ENCODE measurements around the gene YJU2. TPM values are rescaled to one million over a fixed set of nuclear protein-coding genes. Genes with fewer than 3 reads are reported as not detected.

Gene YJU2
- total RNA-seq, 1 donor from 2014 or later = 19.9 TPM

DNA sequence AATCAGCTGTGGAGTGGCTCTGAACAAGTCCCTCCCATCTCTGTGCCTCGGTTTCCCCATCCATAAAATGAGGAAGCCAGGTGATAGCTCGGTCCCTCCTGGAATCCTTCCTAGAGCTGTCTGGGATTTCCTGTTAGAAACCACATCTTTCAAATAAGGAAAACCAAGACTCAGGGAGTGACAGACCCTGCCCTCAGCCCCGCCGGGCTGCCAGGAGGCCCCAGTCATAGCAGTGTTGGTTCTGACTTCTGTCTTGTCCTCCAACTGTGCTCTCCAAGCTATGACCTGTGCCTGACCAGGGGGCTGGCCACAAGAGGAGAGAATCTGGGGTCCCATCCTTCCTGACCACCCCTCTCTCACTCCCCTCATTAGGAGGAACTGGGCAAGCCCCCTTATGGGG, 31.1 kb downstream of the YJU2 start:
- intact Hi-C loops (cut with DNase I) = loop anchor here (10.0 kb wide), 1 partner anchor 117 kb away; no protein-coding TSS in a partner anchor
- no peak for DNase-seq (ENCODE audit: extremely low spot score in 2 of 2)
- Histone ChIP-seq H3K36me3 (no peaks in the 10 kb centered on the region), H3K27me3 (peaks cover 12% of the 10 kb centered on the region), H3K9me3 (no peaks in the 10 kb centered on the region), H3K4me3 (no peak overlapping the region), H3K4me1 (peaks cover 19% of the 10 kb centered on the region), H3K27ac (no peak overlapping the region)
- TF ChIP-seq POLR2AphosphoS5 (IDR thresholded peaks at IDR 0.05; ENCODE audit: insufficient read depth in 1 of 2, low read depth in 1 of 2) (no peak), POLR2A (IDR thresholded peaks at IDR 0.05) (no peak)
- TF ChIP-seq, protein P1, sequence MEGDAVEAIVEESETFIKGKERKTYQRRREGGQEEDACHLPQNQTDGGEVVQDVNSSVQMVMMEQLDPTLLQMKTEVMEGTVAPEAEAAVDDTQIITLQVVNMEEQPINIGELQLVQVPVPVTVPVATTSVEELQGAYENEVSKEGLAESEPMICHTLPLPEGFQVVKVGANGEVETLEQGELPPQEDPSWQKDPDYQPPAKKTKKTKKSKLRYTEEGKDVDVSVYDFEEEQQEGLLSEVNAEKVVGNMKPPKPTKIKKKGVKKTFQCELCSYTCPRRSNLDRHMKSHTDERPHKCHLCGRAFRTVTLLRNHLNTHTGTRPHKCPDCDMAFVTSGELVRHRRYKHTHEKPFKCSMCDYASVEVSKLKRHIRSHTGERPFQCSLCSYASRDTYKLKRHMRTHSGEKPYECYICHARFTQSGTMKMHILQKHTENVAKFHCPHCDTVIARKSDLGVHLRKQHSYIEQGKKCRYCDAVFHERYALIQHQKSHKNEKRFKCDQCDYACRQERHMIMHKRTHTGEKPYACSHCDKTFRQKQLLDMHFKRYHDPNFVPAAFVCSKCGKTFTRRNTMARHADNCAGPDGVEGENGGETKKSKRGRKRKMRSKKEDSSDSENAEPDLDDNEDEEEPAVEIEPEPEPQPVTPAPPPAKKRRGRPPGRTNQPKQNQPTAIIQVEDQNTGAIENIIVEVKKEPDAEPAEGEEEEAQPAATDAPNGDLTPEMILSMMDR (IDR thresholded peaks at IDR 0.05) = no peak

DNA sequence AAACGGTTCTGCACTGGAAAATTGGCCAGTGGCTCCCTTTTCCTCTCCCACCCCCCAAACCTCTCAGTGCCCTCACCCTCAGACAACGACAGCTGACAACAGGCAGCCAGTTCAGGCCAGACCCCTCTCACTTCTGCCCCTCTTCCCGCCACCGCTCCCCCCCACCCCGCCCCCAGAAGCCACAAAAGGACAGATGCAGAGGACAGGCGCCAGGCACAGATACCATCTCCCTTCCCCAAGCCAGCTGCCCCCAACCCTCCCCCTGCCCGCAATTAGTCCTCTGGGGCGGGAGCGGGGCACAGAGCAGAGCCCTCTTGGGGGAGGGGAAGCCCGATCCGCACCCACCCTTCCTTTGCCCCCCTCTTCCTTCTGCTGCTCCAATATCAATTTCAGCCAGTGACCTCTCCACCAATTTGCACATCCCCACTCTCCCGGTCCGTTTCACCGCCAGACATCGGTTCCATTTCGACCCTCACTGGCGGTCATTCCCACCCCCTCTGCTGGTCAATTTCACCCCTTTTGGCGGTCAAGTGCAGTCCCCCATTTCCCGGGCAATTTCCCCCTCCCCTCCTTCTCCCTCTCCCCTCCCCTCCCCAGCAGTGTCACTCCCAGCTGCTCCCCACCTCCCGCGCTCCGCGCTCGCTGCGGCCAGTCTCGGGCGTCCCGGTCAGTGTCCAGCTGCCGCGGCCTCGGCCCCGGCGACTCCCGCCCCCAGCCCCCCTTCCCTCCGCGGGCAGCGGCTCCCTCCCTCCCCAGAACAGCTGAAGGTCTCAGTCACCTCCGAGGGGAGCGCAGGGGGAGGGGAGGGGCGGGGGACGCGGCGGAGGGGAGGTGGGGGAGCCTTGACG, 31.8 kb downstream of the YJU2 start, which contains the start of gene SHD:
Gene SHD (plus strand): TSS at position 848 of the 848 bp plus-strand sequence. CDS start 798 bp downstream, outside the sequence.
- no peak for DNase-seq (ENCODE audit: extremely low spot score in 2 of 2)
- Histone ChIP-seq H3K36me3 (no peaks in the 10 kb centered on the region), H3K4me3 (peak within 1 kb of the TSS; percentile 18 to 22), H3K4me1 (peaks cover 19% of the 10 kb centered on the region), H3K27me3 (peaks cover 12% of the 10 kb centered on the region), H3K9me3 (no peaks in the 10 kb centered on the region), H3K27ac (no peak within 1 kb of the TSS)
- intact Hi-C loops (cut with DNase I) = loop anchor here (10.0 kb wide), 1 partner anchor 116 kb away; no protein-coding TSS in a partner anchor
- TF ChIP-seq POLR2A (IDR thresholded peaks at IDR 0.05) = no peak
- no peak for TF ChIP-seq POLR2AphosphoS5 (IDR thresholded peaks at IDR 0.05; ENCODE audit: insufficient read depth in 1 of 2, low read depth in 1 of 2)
- TF ChIP-seq, protein P1 (IDR thresholded peaks at IDR 0.05) = no peak

DNA sequence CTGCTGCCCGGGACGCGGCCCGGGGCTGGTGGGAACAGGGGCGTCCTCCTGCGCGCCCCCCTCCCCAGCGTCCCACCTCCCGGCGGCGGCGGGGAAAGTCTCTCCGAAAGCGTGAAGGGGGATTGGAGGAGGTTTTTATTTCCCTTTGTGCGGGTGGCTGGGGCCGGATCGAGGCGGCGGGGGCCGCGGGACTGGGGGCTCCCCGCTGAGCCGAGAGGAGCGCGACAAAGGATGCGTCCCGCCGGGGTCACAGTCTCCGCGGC, 32.3 kb downstream of the YJU2 start:
- no peak for DNase-seq (ENCODE audit: extremely low spot score in 2 of 2)
- intact Hi-C loops (cut with DNase I) = loop anchor here (10.0 kb wide), 1 partner anchor 116 kb away; no protein-coding TSS in a partner anchor
- Histone ChIP-seq H3K27me3 (peaks cover 12% of the 10 kb centered on the region), H3K36me3 (no peaks in the 10 kb centered on the region), H3K9me3 (no peaks in the 10 kb centered on the region), H3K4me3 (peak overlapping the region; percentile 18 to 22), H3K27ac (no peak overlapping the region), H3K4me1 (peaks cover 19% of the 10 kb centered on the region)
- TF ChIP-seq POLR2A (IDR thresholded peaks at IDR 0.05) (no peak), POLR2AphosphoS5 (IDR thresholded peaks at IDR 0.05; ENCODE audit: insufficient read depth in 1 of 2, low read depth in 1 of 2) (no peak)
- TF ChIP-seq, protein P1 (IDR thresholded peaks at IDR 0.05) = no peak

DNA sequence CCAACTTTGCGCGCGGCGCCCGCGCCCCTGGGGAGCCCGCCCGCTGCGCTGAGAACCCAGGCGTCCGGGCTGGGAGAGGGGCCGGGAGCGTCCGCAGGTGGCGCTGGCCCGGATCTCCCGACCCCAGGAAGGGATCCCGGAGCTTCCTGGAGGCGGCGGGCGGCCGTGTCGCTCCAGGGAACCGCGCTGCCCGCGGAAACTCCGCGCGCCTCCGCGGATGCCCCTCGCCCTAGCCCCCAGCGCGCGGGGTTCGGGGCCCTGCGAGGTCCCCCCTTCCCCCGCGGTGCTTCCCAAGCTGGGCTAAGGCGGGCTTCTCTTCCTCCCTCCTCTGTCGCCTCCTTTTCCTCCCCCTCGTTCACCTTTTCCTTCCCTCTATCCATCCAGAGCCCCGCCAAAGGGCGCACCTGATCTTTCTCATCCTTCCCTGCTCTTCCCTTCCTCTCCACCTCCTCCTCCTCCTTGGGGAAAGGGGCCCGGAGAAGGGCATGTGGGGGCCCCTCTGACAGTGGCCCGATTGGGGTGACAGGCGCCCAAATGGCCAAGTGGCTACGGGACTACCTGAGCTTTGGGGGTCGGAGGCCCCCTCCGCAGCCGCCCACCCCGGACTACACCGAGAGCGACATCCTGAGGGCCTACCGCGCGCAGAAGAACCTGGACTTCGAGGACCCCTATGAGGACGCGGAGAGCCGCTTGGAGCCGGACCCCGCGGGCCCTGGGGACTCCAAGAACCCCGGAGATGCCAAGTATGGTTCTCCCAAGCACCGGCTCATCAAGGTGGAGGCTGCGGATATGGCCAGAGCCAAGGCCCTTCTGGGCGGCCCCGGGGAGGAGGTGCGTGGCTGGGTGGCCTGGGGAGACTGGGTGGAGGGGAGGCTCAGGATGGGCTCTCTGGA, 32.9 kb downstream of the YJU2 start:
- DNase-seq (ENCODE audit: extremely low spot score in 2 of 2) = no peak
- peak overlapping the region; percentile 18 to 22 for H3K4me3 ChIP-seq
- peaks cover 12% of the 10 kb centered on the region for H3K27me3 ChIP-seq
- H3K4me1 ChIP-seq = peaks cover 19% of the 10 kb centered on the region
- intact Hi-C loops (cut with DNase I) = loop anchor here (10.0 kb wide), 1 partner anchor 115 kb away; no protein-coding TSS in a partner anchor
- H3K36me3 ChIP-seq = no peaks in the 10 kb centered on the region
- H3K27ac ChIP-seq = no peak overlapping the region
- H3K9me3 ChIP-seq = no peaks in the 10 kb centered on the region
- TF ChIP-seq POLR2AphosphoS5 (IDR thresholded peaks at IDR 0.05; ENCODE audit: insufficient read depth in 1 of 2, low read depth in 1 of 2) = no peak
- TF ChIP-seq, protein P1 (IDR thresholded peaks at IDR 0.05) = no peak
- no peak for TF ChIP-seq POLR2A (IDR thresholded peaks at IDR 0.05)

Data from vagina (tissue), 2 donors.